Measurements from ENCODE around the gene ACTL6B. TPM values are rescaled to one million over a fixed set of nuclear protein-coding genes. Genes with fewer than 3 reads are reported as not detected.
A peak's percentile ranks its signal among the peaks of the same experiment; 100 is the strongest.

The ACTL6B gene
- total RNA-seq, 1 donor from 2014 or later = not detected

DNA sequence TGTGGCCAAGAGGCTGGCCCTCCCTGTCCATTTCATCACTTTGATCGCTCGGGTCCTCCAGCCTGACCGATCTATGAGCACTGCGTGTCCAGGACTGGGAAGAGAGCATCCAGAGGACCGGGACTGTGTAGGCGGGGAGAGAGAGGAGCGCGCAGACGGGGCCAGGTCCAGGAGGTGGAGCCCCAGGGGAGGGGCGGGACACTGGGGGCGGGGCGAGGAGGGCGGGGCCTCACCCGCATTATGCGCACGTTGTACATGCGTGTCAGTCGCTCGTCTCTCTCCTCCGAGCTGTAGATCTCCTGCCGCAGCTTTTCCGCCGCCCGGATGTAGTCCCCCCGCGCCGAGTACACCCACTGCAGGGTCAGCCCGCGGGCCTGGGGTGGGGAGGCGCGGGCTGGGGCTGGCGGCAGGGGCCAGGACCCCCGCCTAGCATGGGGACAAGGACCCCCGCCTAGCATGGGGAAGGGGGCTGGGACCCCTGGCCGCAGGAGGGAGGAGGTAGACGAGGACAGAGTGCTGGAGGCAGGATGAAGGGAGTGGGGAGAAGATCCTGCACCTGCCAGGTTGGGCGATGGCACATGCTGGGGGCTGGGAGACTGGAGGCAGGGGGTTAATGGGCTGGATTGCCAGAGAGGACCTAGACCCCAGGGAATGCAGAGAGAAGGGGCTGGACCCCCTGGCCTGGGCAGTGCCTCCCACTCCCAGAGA is 29.6 kb downstream of the ACTL6B start:
- DNase-seq (ENCODE audit: low spot score) = no peak
- peaks cover under 1% of the 10 kb centered on the region for H3K36me3 Mint-ChIP-seq (ENCODE audit: low read depth)
- no peaks in the 10 kb centered on the region for H3K27me3 Mint-ChIP-seq (ENCODE audit: low read depth)
- H3K9me3 Mint-ChIP-seq (ENCODE audit: low read depth) = no peaks in the 10 kb centered on the region
- H3K27ac Mint-ChIP-seq (ENCODE audit: unreplicated experiment) = no peak overlapping the region
- no peak for TF ChIP-seq CTCF (IDR thresholded peaks at IDR 0.05)
- H3K4me1 Mint-ChIP-seq (ENCODE audit: low read depth) = peaks cover 7% of the 10 kb centered on the region
- peak overlapping the region; percentile 65 for H3K4me3 Mint-ChIP-seq (ENCODE audit: unreplicated experiment)

DNA sequence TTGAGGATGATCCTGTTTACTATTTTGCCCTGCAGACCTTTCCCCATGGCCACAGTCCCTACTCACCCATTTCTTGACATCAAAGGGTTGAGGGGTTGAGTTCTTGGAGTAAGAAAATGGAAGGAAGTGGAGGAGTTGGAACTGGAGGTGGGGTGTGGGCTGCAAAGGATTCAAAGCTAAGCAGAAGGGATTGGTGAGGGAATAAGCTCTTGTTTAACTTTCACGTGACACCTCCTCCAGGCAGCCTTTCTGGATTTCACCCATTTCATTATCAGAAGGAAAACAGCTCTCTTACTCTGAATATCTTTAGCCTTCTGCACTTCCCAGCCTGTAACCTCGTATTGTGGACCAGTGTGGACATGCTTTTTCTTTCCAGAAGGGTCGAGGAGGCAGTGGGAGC is 30.2 kb downstream of the ACTL6B start:
- no peak for TF ChIP-seq CTCF (IDR thresholded peaks at IDR 0.05)
- Mint-ChIP-seq H3K27me3 (ENCODE audit: low read depth) (no peaks in the 10 kb centered on the region), H3K9me3 (ENCODE audit: low read depth) (no peaks in the 10 kb centered on the region), H3K27ac (ENCODE audit: unreplicated experiment) (no peak overlapping the region), H3K4me3 (ENCODE audit: unreplicated experiment) (peak overlapping the region; percentile 65), H3K4me1 (ENCODE audit: low read depth) (peaks cover 7% of the 10 kb centered on the region), H3K36me3 (ENCODE audit: low read depth) (peaks cover 3% of the 10 kb centered on the region)
- no peak for DNase-seq (ENCODE audit: low spot score)

DNA sequence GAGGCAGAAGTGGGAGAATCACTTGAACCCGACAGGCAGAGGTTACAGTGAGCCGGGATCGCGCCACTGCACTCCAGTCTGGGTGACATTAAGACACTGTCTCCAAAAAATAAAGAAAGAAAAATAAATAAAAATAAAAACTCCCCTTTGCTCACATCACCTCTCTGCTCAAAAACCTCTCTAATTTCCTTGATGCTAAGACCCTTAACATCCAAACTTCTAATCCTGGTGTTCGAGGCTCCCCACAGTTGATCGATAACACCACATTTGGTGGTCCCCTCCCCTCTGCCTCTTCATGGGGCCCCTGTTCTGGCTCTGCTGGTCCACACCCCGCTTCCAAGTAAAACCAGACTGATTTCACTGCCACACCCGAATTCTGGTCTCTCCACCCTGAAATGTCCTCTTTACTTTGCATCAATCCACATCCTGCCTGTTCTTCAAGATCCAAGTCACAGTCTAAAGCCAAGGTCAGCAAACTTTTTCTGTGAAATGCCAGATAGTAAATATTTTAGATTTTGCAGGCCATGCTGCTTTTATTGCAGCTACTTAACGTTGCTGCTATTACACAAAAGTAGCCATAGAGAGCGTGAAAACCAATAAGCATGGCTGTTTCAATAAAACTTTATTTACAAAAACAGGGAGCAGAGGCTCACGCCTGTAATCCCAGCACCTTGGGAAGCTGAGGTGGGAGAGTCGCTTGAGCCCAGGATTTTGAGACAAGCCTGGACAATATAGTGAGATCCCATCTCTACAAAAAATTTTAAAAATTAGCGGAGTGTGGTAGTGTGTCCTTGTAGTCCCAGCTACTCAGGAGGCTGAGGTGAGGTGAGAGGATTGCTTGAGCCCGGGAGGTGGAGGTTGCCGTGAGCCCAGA is 32.1 kb downstream of the ACTL6B start:
- no peak for DNase-seq (ENCODE audit: low spot score)
- H3K4me3 Mint-ChIP-seq (ENCODE audit: unreplicated experiment) = no peak overlapping the region
- TF ChIP-seq CTCF (IDR thresholded peaks at IDR 0.05) = no peak
- H3K27ac Mint-ChIP-seq (ENCODE audit: unreplicated experiment) = no peak overlapping the region
- no peaks in the 10 kb centered on the region for H3K9me3 Mint-ChIP-seq (ENCODE audit: low read depth)
- H3K36me3 Mint-ChIP-seq (ENCODE audit: low read depth) = peaks cover 6% of the 10 kb centered on the region
- H3K4me1 Mint-ChIP-seq (ENCODE audit: low read depth) = peaks cover 7% of the 10 kb centered on the region
- no peaks in the 10 kb centered on the region for H3K27me3 Mint-ChIP-seq (ENCODE audit: low read depth)

DNA sequence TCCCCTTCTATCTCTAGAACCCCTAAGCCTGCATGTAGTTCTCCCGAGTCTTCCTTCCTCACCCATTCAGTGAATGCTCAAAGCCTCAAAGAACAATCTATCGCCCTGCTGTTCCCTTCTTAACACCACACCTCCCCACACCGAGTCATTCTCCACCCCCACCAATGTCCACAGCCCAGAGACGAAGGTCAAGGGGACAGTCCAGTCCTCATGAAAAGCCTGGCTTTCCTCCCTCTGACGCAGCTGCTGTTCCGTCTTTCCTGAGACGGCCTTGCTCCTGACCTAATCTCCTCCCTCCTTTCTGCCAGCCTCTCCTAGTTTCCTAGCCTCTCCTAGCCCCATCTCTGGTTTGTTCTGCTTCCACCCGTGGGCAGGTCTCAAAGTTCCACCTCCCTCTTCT is 34.7 kb downstream of the ACTL6B start:
- H3K4me3 Mint-ChIP-seq (ENCODE audit: unreplicated experiment) = no peak overlapping the region
- no peak for DNase-seq (ENCODE audit: low spot score)
- peaks cover 7% of the 10 kb centered on the region for H3K4me1 Mint-ChIP-seq (ENCODE audit: low read depth)
- H3K36me3 Mint-ChIP-seq (ENCODE audit: low read depth) = peaks cover 6% of the 10 kb centered on the region
- H3K9me3 Mint-ChIP-seq (ENCODE audit: low read depth) = no peaks in the 10 kb centered on the region
- no peak for TF ChIP-seq CTCF (IDR thresholded peaks at IDR 0.05)
- no peak overlapping the region for H3K27ac Mint-ChIP-seq (ENCODE audit: unreplicated experiment)
- no peaks in the 10 kb centered on the region for H3K27me3 Mint-ChIP-seq (ENCODE audit: low read depth)

- Mint-ChIP-seq H3K4me3 (ENCODE audit: unreplicated experiment) (no peak overlapping the region), H3K36me3 (ENCODE audit: low read depth) (peaks cover 6% of the 10 kb centered on the region), H3K9me3 (ENCODE audit: low read depth) (no peaks in the 10 kb centered on the region), H3K27me3 (ENCODE audit: low read depth) (no peaks in the 10 kb centered on the region), H3K27ac (ENCODE audit: unreplicated experiment) (no peak overlapping the region), H3K4me1 (ENCODE audit: low read depth) (peaks cover under 1% of the 10 kb centered on the region)
- no peak for DNase-seq (ENCODE audit: low spot score)
- TF ChIP-seq CTCF (IDR thresholded peaks at IDR 0.05) = no peak
These were observed 35.4 kb downstream of the ACTL6B start for GRCh38 chr7:100620804-100621203.
